Activated naive CD8-positive, alpha-beta T cell (primary cell): ENCODE results near the gene ZDHHC24.

Experiments used
- H3K27ac Mint-ChIP-seq: one replicate; pipeline ENCODE4 v1.8.0; 2021; ENCODE audit warnings: mixed read lengths
- H3K27me3 Mint-ChIP-seq: one replicate; pipeline ENCODE4 v1.8.0; 2021; ENCODE audit warnings: mixed read lengths
- H3K36me3 Mint-ChIP-seq: one replicate; pipeline ENCODE4 v1.8.0; 2021; ENCODE audit warnings: mixed read lengths
- H3K4me1 Mint-ChIP-seq: one replicate; pipeline ENCODE4 v1.8.0; 2021; ENCODE audit warnings: low read depth, mixed read lengths
- H3K4me3 Mint-ChIP-seq: one replicate; pipeline ENCODE4 v1.8.0; 2021; ENCODE audit warnings: mild to moderate bottlenecking, mixed read lengths
- H3K9me3 Mint-ChIP-seq: one replicate; pipeline ENCODE4 v1.8.0; 2021; ENCODE audit warnings: low read depth, mixed read lengths

ZDHHC24 gene

DNA sequence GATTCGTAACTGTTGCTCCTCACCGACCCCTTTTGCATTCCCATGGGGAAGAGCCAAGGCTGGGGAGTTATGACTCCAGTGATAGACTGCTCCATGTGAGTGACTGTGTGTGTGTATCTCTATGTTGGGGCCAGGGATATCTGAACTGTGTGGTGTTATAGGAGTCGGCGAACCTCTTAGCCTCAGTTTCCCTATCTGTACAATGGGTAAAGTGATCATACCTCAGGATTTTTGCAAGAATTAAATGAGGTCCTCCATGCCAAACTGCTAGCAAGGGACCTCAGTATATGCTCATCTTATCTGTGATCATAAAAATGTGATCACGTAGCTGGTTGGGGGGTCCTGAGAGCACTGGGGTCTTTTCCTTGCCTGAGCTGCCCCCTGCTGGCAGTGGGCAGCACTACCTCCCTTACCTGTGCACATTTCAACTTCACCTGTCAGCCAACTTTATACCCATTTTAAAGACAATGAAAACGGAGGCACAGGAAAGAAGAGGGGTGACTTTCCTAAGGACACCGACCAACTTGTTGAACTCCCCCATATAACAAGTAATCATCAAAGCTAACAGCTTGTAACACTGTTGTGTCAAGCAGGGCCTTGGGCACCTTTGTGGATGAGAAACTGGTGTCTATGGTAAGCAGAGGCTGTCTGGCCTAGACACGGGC, 67.0 kb downstream of the ZDHHC24 start:
- peak overlapping the region; percentile 89 for H3K4me3 Mint-ChIP-seq

DNA sequence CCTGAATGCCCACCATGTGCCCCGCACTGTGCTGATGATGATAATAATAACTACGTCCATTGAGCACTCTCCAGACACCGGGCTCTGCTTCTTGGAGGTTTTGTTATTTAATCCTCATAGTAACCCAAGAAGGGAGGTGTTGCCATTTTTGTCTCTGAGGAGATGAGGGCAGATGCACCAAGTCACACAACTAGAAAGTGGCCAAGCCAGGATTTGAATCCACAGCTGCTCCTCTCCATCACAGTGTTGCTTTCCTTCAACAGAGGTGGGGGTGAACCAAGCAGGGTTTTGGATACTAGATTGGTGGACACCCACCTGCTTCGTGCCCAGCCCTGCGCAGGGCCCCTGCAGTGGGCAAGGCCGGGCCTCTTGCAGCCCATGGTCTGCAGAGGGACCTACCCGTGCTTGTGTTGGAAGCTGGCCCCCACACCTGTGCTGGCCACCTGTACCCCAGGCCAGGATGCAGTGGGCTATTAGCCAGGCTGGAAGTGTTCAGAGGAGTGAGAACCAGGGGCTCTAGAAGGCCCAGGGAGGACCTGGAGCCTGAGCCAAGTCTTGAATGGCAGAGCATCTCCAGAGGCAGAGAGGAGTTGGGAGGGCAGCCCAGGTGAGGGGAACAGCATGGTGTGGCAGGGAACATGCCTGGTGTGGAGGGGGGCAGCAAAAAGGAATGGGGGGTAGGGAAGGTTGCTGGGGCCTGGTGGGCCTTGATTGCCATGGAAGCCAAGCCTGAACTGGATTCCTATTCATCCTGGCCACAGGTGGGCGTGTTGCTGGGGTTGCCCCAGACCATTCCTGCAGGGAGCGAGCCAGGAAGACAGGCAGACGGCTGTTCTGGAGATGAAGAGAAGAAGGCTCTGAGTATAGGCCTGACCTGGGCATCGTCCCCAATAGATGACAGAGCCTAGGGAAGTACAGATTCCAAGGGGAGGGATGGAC, 68.3 kb downstream of the ZDHHC24 start:
- Mint-ChIP-seq H3K4me1 (peaks cover 13% of the 10 kb centered on the region), H3K27ac (no peak overlapping the region), H3K9me3 (no peaks in the 10 kb centered on the region), H3K4me3 (no peak overlapping the region), H3K36me3 (no peaks in the 10 kb centered on the region), H3K27me3 (no peaks in the 10 kb centered on the region)

More for the DNA sequence above, 67.0 kb downstream of the ZDHHC24 start:
- H3K4me1 Mint-ChIP-seq: peaks cover 19% of the 10 kb centered on the region
- H3K27ac Mint-ChIP-seq: no peak overlapping the region
- H3K27me3 Mint-ChIP-seq: no peaks in the 10 kb centered on the region
- H3K9me3 Mint-ChIP-seq: no peaks in the 10 kb centered on the region
- H3K36me3 Mint-ChIP-seq: no peaks in the 10 kb centered on the region

DNA sequence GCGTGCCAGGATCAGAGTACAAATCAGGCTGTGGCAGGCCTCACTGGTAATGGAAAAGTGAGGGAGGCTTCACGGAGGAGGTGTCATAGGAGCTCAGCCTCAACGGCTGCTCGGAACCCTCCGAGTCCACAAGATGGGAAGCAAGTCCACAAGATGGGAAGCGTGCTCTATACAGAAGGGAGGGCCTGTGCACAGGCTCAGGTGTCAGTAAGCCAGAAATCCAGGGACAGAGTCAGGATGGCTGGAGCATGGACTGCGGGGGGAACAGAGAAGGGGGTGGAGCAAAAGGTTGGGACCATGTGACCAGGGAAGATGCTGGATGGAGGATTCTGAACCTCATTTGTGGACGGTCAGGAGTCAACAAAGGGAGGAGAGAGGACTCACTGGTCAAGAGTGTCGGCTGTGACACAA, 69.0 kb downstream of the ZDHHC24 start:
- Mint-ChIP-seq H3K36me3 (no peaks in the 10 kb centered on the region), H3K9me3 (no peaks in the 10 kb centered on the region), H3K4me3 (no peak overlapping the region), H3K4me1 (peaks cover 10% of the 10 kb centered on the region), H3K27ac (no peak overlapping the region), H3K27me3 (no peaks in the 10 kb centered on the region)

DNA sequence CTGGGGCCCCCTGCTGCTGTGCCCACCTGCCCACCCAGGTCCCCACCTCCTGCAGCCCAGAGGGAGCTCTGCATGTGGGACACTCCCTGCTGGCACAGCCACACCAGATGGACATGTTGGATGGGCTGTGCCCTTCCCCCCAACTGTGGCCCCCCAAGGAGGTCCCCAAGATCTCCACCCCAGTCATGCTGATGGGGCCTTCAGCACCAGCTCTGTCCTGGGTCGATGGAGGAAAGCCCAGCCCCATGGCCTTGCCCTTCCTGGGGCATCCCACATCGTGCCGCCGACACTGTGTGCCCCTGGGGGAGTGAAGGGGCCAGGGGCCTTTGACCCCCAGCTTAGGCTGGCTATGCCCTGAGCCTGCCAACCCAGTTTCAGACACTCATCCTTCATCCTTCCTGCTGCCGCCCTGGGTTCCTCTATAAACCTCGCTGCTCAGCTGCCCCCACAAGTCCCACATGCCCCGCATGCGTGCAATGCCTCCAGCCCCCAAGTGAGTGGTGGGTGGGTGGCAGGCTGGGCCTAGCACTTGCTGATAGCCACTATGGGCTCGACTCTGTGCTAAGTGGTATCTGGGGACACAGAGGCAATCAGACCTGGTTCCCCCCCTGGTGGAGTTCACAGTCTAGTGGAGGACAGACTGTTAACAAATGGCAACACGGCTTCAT, 69.5 kb downstream of the ZDHHC24 start:
- no peak overlapping the region for H3K4me3 Mint-ChIP-seq
- peaks cover 10% of the 10 kb centered on the region for H3K4me1 Mint-ChIP-seq
- H3K27me3 Mint-ChIP-seq: no peaks in the 10 kb centered on the region
- no peaks in the 10 kb centered on the region for H3K36me3 Mint-ChIP-seq
- no peaks in the 10 kb centered on the region for H3K9me3 Mint-ChIP-seq
- no peak overlapping the region for H3K27ac Mint-ChIP-seq

DNA sequence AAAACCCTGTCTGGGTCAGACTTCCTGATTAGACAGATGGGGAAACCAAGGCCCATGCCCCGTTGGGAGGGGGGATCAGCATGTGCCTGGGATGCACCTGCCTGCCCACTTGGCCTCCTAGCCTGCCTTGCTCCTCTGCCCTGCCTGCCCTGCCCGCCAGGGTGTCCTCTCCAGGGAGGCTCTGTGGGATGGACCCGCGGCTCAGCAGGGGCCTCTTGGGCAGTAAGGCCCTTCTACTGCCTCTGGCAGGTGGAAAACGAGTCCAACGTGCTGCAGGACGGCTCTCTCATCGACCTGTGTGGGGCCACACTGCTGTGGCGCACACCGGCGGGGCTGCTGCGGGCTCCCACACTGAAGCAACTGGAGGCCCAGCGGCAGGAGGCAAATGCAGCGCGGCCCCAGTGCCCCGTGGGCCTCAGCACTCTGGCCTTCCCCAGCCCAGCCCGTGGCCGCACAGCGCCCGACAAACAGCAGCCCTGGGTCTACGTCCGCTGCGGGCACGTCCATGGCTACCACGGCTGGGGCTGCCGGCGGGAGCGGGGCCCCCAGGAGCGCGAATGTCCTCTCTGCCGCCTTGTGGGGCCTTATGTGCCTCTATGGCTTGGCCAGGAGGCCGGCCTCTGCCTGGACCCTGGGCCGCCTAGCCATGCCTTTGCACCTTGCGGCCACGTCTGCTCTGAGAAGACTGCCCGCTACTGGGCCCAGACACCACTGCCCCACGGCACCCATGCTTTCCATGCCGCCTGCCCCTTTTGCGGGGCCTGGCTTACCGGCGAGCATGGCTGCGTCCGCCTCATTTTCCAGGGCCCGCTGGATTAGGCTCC, 70.3 kb downstream of the ZDHHC24 start:
- H3K9me3 Mint-ChIP-seq: no peaks in the 10 kb centered on the region
- H3K4me3 Mint-ChIP-seq: no peak overlapping the region
- H3K36me3 Mint-ChIP-seq: no peaks in the 10 kb centered on the region
- H3K27me3 Mint-ChIP-seq: no peaks in the 10 kb centered on the region
- peaks cover 7% of the 10 kb centered on the region for H3K4me1 Mint-ChIP-seq
- no peak overlapping the region for H3K27ac Mint-ChIP-seq

DNA sequence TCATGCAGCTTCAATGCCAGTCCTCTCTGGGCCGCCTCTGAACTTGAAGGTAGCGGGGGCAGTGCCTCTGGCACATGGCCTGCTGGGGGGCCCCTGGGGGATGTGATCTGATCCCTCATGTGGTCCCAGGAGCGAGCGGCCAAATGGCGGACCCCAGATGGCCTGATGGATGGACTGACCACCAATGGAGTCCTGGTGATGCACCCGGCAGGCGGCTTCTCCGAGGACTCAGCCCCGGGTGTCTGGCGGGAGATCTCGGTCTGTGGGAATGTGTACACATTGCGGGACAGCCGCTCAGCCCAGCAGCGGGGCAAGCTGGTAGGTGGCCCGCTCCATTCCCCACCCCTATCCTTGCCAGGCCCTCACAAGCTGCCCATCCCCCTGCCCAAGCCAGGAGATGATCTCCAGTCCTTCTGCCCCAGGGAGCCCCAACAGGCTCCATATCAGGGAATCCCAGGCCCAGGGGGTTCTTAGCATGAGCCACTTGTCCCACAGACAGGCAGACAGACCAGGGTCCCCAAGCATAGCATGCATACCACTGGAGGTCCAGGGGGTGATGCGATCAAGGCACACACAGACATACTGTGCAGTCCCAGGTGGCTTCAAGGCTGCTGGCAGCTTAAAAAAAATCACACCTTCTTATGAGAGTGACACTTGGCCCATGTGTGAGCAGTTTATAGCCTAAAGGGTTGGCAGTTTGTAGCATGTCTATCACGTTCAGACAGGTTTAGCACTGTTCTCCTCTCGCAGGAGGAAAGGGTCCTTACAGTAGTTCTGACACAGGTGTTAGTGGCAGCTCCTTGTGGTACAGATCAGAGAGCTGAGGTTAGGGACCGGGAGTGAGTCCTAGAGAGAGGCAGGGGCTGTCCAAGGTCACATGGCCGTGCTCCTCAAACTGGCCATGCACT, 72.0 kb downstream of the ZDHHC24 start:
- H3K9me3 Mint-ChIP-seq: no peaks in the 10 kb centered on the region

DNA sequence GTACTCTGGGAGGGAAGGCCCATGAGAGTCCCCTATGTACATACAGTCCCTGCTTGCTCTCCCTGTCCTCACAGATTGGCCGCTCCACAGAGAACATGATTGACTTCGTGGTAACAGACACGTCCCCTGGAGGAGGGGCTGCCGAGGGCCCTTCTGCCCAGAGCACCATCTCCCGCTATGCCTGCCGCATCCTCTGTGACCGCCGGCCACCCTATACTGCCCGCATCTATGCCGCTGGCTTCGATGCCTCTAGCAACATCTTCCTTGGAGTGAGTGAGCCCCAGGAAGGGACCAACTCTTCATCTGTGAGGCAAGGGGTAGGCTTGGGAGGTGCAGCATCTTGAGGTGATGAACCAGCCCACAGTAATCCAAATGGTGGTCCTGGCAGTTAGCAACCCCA, 72.7 kb downstream of the ZDHHC24 start:
- H3K27me3 Mint-ChIP-seq: no peaks in the 10 kb centered on the region
- H3K4me3 Mint-ChIP-seq: no peak overlapping the region
- H3K36me3 Mint-ChIP-seq: no peaks in the 10 kb centered on the region

More for the DNA sequence above, 72.0 kb downstream of the ZDHHC24 start:
- no peaks in the 10 kb centered on the region for H3K27me3 Mint-ChIP-seq
- H3K4me1 Mint-ChIP-seq: peaks cover 2% of the 10 kb centered on the region
- no peak overlapping the region for H3K4me3 Mint-ChIP-seq
- no peaks in the 10 kb centered on the region for H3K36me3 Mint-ChIP-seq
- H3K27ac Mint-ChIP-seq: no peak overlapping the region

DNA sequence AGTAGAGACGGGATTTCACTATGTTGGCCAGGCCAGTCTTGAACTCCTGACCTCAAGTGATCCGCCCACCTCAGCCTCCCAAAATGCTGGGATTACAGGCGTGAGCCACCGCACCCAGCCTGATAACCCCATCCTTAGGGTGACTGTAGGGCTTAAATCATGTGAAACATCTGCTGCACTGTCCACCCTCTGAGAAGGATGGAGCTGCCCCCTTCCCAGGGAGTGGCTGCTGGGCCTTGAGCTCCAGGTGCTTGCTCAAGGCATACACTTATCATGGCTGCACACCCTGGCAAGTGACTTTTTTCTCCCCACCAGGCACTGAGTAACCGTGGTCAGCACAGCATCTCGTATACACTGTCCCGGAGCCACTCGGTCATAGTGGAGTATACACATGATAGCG, 73.8 kb downstream of the ZDHHC24 start:
- Mint-ChIP-seq H3K9me3 (no peaks in the 10 kb centered on the region), H3K27ac (no peak overlapping the region), H3K4me3 (no peak overlapping the region), H3K36me3 (no peaks in the 10 kb centered on the region), H3K27me3 (no peaks in the 10 kb centered on the region), H3K4me1 (peaks cover 11% of the 10 kb centered on the region)

More for the DNA sequence above, 72.7 kb downstream of the ZDHHC24 start:
- Mint-ChIP-seq H3K9me3 (no peaks in the 10 kb centered on the region), H3K4me1 (peaks cover 5% of the 10 kb centered on the region), H3K27ac (no peak overlapping the region)

DNA sequence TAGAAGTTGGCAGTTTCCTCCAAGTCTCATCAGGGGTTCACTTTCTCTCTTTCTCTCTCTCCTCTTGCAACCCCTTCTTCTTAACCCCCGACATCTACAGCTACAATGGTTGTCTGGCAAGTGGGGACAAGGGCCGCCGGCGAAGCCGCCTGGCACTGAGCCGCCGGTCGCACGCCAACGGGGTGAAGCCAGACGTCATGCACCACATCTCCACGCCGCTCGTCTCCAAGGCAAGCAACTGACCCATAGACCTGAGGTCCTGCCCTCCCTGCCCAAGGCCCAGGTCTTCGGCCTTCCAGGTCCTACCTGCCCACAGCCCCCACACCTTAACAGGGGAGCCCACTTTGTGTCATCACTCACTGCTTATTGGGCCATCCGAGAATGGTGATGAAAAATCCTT, 74.7 kb downstream of the ZDHHC24 start:
- H3K4me3 Mint-ChIP-seq: no peak overlapping the region
- no peak overlapping the region for H3K27ac Mint-ChIP-seq
- no peaks in the 10 kb centered on the region for H3K9me3 Mint-ChIP-seq

More for the DNA sequence above, 74.7 kb downstream of the ZDHHC24 start:
- H3K4me1 Mint-ChIP-seq: peaks cover 11% of the 10 kb centered on the region
- no peaks in the 10 kb centered on the region for H3K36me3 Mint-ChIP-seq
- no peaks in the 10 kb centered on the region for H3K27me3 Mint-ChIP-seq
